ENCODE data around the gene SIGLEC9. TPM values are rescaled to one million over a fixed set of nuclear protein-coding genes. Genes with fewer than 3 reads are reported as not detected.

Gene SIGLEC9
- total RNA-seq, 4 donors from 2014 or later, result 0.51 to 2.6 (median 1.7) TPM

GRCh38 chr19:51096473-51097165 is 28.1 kb upstream of the SIGLEC9 start:
- Histone ChIP-seq H3K4me1 (no peaks in the 10 kb centered on the region), H3K27me3 (no peaks in the 10 kb centered on the region), H3K9me3 (no peaks in the 10 kb centered on the region), H3K36me3 (no peaks in the 10 kb centered on the region), H3K4me3 (no peak overlapping the region), H3K27ac (no peak overlapping the region)
- intact Hi-C loops (cut with DNase I; ENCODE audit: low total_unique reads), result no loop called here
- TF ChIP-seq CTCF (IDR thresholded peaks at IDR 0.05), result peak in 1 of 4 experiments; percentile 4
- no peak for TF ChIP-seq POLR2A (IDR thresholded peaks at IDR 0.05)
- no peak for DNase-seq

- peak; percentile 32 to 52 for DNase-seq
- H3K27me3 ChIP-seq, result no peaks in the 10 kb centered on the region
- H3K4me1 ChIP-seq, result no peaks in the 10 kb centered on the region
- no peaks in the 10 kb centered on the region for H3K36me3 ChIP-seq
- H3K4me3 ChIP-seq, result no peak overlapping the region
- intact Hi-C loops (cut with DNase I; ENCODE audit: low total_unique reads), result no loop called here
- H3K9me3 ChIP-seq, result no peaks in the 10 kb centered on the region
- TF ChIP-seq POLR2A (IDR thresholded peaks at IDR 0.05) (no peak), CTCF (IDR thresholded peaks at IDR 0.05) (peak; percentile 43 to 55 (median 49))
- H3K27ac ChIP-seq, result no peak overlapping the region
Observed at GRCh38 chr19:51097166-51097738, 27.5 kb upstream of the SIGLEC9 start.

- intact Hi-C loops (cut with DNase I; ENCODE audit: low total_unique reads), result no loop called here
- no peaks in the 10 kb centered on the region for H3K36me3 ChIP-seq
- H3K4me3 ChIP-seq, result no peak overlapping the region
- TF ChIP-seq CTCF (IDR thresholded peaks at IDR 0.05) (no peak), POLR2A (IDR thresholded peaks at IDR 0.05) (no peak)
- H3K9me3 ChIP-seq, result no peaks in the 10 kb centered on the region
- no peak overlapping the region for H3K27ac ChIP-seq
- H3K4me1 ChIP-seq, result no peaks in the 10 kb centered on the region
- H3K27me3 ChIP-seq, result no peaks in the 10 kb centered on the region
- no peak for DNase-seq
Observed at GRCh38 chr19:51097796-51098195, 26.9 kb upstream of the SIGLEC9 start.

GRCh38 chr19:51098365-51099046 is 26.2 kb upstream of the SIGLEC9 start:
- Histone ChIP-seq H3K27ac (no peak overlapping the region), H3K4me3 (no peak overlapping the region), H3K27me3 (no peaks in the 10 kb centered on the region), H3K4me1 (no peaks in the 10 kb centered on the region), H3K36me3 (no peaks in the 10 kb centered on the region), H3K9me3 (no peaks in the 10 kb centered on the region)
- intact Hi-C loops (cut with DNase I; ENCODE audit: low total_unique reads), result no loop called here
- TF ChIP-seq CTCF (IDR thresholded peaks at IDR 0.05) (peak in 1 of 4 experiments; percentile 16), POLR2A (IDR thresholded peaks at IDR 0.05) (no peak)
- no peak for DNase-seq

GRCh38 chr19:51099047-51099382 is 25.7 kb upstream of the SIGLEC9 start:
- Histone ChIP-seq H3K27ac (no peak overlapping the region), H3K27me3 (no peaks in the 10 kb centered on the region), H3K4me1 (no peaks in the 10 kb centered on the region), H3K9me3 (no peaks in the 10 kb centered on the region), H3K36me3 (no peaks in the 10 kb centered on the region), H3K4me3 (no peak overlapping the region)
- intact Hi-C loops (cut with DNase I; ENCODE audit: low total_unique reads), result no loop called here
- no peak for DNase-seq
- TF ChIP-seq CTCF (IDR thresholded peaks at IDR 0.05) (no peak), POLR2A (IDR thresholded peaks at IDR 0.05) (no peak)
